Measurements from ENCODE around the gene ABCC1.

ABCC1 gene

DNA sequence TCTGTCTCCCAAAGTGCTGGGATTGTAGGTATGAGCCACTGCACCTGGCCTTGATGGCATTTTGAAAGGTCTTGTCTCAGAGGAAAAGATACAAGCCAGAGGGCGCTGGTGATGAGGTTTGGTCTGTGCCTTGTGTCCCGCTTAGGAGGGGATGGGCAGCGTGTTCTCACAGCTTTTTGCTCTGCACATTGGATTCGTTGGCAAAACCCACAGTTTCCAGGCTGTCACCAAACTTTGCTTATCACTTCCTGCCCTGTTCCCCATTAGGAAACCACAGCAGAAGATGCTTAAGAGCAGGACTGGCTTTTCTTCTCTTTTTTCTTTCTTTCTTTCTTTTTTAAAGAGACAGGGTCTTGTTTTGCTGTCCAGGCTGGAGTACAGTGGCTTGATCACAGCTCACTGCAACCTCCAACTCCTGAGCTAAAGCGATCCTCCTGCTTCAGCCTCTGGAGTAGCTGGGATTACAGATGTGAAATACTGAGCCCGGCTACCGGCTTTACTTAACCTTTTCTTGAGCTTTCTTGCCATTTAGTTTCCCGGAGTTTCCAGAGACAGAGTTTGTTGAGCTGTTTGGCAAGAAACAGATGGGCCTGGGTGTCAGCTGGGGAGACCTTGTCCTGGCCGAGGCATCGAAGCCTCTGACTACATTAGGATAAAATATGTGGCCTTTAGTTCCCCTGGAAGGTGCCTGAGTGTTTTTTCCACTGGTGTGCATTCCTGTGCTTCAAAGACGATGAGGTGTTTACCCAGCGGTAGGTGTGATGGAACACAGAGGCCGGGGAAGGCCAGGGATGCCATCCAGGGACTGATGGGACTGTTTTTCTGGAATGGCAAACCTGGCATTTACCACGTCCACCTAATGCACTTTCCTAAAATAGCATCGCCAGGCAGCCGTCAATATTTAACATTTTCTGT lies 112.9 kb downstream of the ABCC1 start:
- TF ChIP-seq MAX (IDR thresholded peaks at IDR 0.05; ENCODE audit: low read depth, low read length) (peak; percentile 85), MYC (IDR thresholded peaks at IDR 0.05; ENCODE audit: low read depth, low read length) (peak; percentile 81; the same call in 1 of the 2 replicates), POLR2A (IDR thresholded peaks at IDR 0.05; ENCODE audit: extremely low read depth, insufficient read length) (no peak)
- TF ChIP-seq, protein P1, sequence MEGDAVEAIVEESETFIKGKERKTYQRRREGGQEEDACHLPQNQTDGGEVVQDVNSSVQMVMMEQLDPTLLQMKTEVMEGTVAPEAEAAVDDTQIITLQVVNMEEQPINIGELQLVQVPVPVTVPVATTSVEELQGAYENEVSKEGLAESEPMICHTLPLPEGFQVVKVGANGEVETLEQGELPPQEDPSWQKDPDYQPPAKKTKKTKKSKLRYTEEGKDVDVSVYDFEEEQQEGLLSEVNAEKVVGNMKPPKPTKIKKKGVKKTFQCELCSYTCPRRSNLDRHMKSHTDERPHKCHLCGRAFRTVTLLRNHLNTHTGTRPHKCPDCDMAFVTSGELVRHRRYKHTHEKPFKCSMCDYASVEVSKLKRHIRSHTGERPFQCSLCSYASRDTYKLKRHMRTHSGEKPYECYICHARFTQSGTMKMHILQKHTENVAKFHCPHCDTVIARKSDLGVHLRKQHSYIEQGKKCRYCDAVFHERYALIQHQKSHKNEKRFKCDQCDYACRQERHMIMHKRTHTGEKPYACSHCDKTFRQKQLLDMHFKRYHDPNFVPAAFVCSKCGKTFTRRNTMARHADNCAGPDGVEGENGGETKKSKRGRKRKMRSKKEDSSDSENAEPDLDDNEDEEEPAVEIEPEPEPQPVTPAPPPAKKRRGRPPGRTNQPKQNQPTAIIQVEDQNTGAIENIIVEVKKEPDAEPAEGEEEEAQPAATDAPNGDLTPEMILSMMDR (IDR thresholded peaks at IDR 0.05; ENCODE audit: low read depth, low read length): peak; percentile 52
- DNase-seq (ENCODE audit: low read depth): peak; percentile 95
- H3K4me3 ChIP-seq (ENCODE audit: low read depth, low read length): no peak overlapping the region

- TF ChIP-seq, protein P1 (IDR thresholded peaks at IDR 0.05; ENCODE audit: low read depth, low read length): no peak
- TF ChIP-seq POLR2A (IDR thresholded peaks at IDR 0.05; ENCODE audit: extremely low read depth, insufficient read length) (no peak), MAX (IDR thresholded peaks at IDR 0.05; ENCODE audit: low read depth, low read length) (no peak), MYC (IDR thresholded peaks at IDR 0.05; ENCODE audit: low read depth, low read length) (no peak)
- DNase-seq (ENCODE audit: low read depth): peak; percentile 57
- H3K4me3 ChIP-seq (ENCODE audit: low read depth, low read length): no peak overlapping the region
Measured at GRCh38 chr16:16063683-16064082, 114.3 kb downstream of the ABCC1 start.

DNA sequence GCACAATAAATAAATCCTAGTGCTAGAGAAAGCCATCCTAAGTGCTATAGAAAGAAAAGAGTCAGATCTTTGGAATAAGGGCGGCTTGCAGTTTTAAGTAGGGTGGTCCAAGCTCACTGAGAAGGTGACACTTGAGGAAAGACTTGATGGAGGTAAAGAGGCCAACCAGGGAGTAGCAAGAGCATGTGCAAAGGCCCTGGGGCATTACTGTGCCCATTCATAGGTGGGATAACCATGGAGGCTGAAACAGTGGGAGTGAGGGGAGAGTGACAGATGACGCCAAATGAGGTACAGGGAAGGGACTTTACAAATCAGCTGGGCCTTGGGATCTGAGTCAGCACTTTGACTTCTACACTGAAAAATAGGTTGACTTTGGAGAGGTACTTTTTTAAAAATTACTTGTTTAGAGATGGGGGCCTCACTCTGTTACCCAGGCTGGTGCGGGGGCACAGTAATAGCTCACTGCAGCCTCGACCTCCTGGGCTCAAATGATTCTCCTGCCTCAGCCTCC lies 115.5 kb downstream of the ABCC1 start:
- TF ChIP-seq MAX (IDR thresholded peaks at IDR 0.05; ENCODE audit: low read depth, low read length) (no peak), POLR2A (IDR thresholded peaks at IDR 0.05; ENCODE audit: extremely low read depth, insufficient read length) (no peak), MYC (IDR thresholded peaks at IDR 0.05; ENCODE audit: low read depth, low read length) (no peak)
- TF ChIP-seq, protein P1 (IDR thresholded peaks at IDR 0.05; ENCODE audit: low read depth, low read length): no peak
- H3K4me3 ChIP-seq (ENCODE audit: low read depth, low read length): no peak overlapping the region
- no peak for DNase-seq (ENCODE audit: low read depth)

DNA sequence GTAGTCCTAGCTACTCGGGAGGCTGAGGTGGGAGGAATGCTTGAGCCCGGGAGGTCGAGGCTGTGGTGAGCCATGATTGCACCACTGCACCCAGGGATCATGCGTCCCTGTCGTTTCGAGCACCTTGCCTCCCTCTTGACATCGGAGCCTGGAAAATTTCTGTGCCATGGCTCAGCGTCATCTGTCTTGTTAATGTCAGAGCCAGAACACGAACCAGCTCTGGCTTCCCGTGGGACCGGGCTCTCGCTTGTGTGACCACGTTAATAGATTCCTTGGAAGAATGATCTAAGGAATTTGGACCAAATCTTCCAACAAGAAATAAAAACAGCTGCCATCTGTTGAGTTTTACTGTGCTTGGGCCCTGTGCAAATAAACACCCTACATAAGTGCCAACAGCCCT lies 117.7 kb downstream of the ABCC1 start:
- TF ChIP-seq POLR2A (IDR thresholded peaks at IDR 0.05; ENCODE audit: extremely low read depth, insufficient read length) (no peak), MAX (IDR thresholded peaks at IDR 0.05; ENCODE audit: low read depth, low read length) (no peak), MYC (IDR thresholded peaks at IDR 0.05; ENCODE audit: low read depth, low read length) (no peak)
- TF ChIP-seq, protein P1 (IDR thresholded peaks at IDR 0.05; ENCODE audit: low read depth, low read length): no peak
- no peak overlapping the region for H3K4me3 ChIP-seq (ENCODE audit: low read depth, low read length)
- DNase-seq (ENCODE audit: low read depth): no peak

- peak; percentile 41 for DNase-seq (ENCODE audit: low read depth)
- no peak for TF ChIP-seq MAX (IDR thresholded peaks at IDR 0.05; ENCODE audit: low read depth, low read length)
- no peak for TF ChIP-seq MYC (IDR thresholded peaks at IDR 0.05; ENCODE audit: low read depth, low read length)
- TF ChIP-seq POLR2A (IDR thresholded peaks at IDR 0.05; ENCODE audit: extremely low read depth, insufficient read length): no peak
- TF ChIP-seq, protein P1 (IDR thresholded peaks at IDR 0.05; ENCODE audit: low read depth, low read length): no peak
- no peak overlapping the region for H3K4me3 ChIP-seq (ENCODE audit: low read depth, low read length)
Measured at GRCh38 chr16:16071631-16072244, 122.3 kb downstream of the ABCC1 start.
